HL-60/S4 treated with phorbol 12-myristate 13-acetate at 8.2 ng/mL for 4 days and 3 days (cell line): ENCODE data around the gene FAM219A.
"Not testable (repeated sequence)": the region's sequence is repeated elsewhere in the genome, so short reads cannot be mapped to it uniquely, and the experiment has no call there.

Experiments
- in situ Hi-C: fragments of 300-500 bp; cut with MboI; formaldehyde crosslinking; loops from 2 replicates; pipeline ENCODE4 v1.15.0; 2022; ENCODE audit warnings: low sequenced_read_pairs

FAM219A gene

GRCh38 chr9:34446951-34447350 lies 11.4 kb downstream of the FAM219A start:
- in situ Hi-C loops = loop anchor here (10.0 kb wide), 2 partner anchors 48 to 148 kb away; no protein-coding TSS in a partner anchor

GRCh38 chr9:34446468-34446891 lies 11.9 kb downstream of the FAM219A start:
- in situ Hi-C loops = loop anchor here (10.0 kb wide), 2 partner anchors 48 to 148 kb away; no protein-coding TSS in a partner anchor

- in situ Hi-C loops = loop anchor here (10.0 kb wide), 2 partner anchors 51 to 151 kb away; no protein-coding TSS in a partner anchor
Measured at GRCh38 chr9:34443976-34444375, 14.4 kb downstream of the FAM219A start.

- in situ Hi-C loops = loop anchor here (10.0 kb wide), 2 partner anchors 51 to 151 kb away; no protein-coding TSS in a partner anchor
Measured at GRCh38 chr9:34443533-34443932, 14.8 kb downstream of the FAM219A start.

- in situ Hi-C loops = loop anchor here (10.0 kb wide), 2 partner anchors 52 to 152 kb away; no protein-coding TSS in a partner anchor
Measured at GRCh38 chr9:34442770-34443169, 15.6 kb downstream of the FAM219A start.

- in situ Hi-C loops = loop anchor here (10.0 kb wide), 2 partner anchors 55 to 155 kb away; no protein-coding TSS in a partner anchor
Measured at GRCh38 chr9:34440017-34440416, 18.4 kb downstream of the FAM219A start.

- in situ Hi-C loops = not testable (repeated sequence)
Measured at GRCh38 chr9:34438465-34438864, 19.9 kb downstream of the FAM219A start.

GRCh38 chr9:34437926-34438307 lies 20.5 kb downstream of the FAM219A start:
- in situ Hi-C loops = not testable (repeated sequence)

- in situ Hi-C loops = no loop called here
Measured at GRCh38 chr9:34437006-34437925, 21.1 kb downstream of the FAM219A start.

- in situ Hi-C loops = no loop called here
Measured at GRCh38 chr9:34431667-34432066, 26.7 kb downstream of the FAM219A start.

- in situ Hi-C loops = no loop called here
Measured at GRCh38 chr9:34430843-34431437, 27.4 kb downstream of the FAM219A start.

- in situ Hi-C loops = no loop called here
Measured at GRCh38 chr9:34428325-34428958, 29.9 kb downstream of the FAM219A start.

- in situ Hi-C loops = no loop called here
Measured at GRCh38 chr9:34426347-34427074, 31.9 kb downstream of the FAM219A start.

- in situ Hi-C loops = no loop called here
Measured at GRCh38 chr9:34419716-34420504, 38.5 kb downstream of the FAM219A start.

- in situ Hi-C loops = no loop called here
Measured at GRCh38 chr9:34417734-34418133, 40.6 kb downstream of the FAM219A start.

GRCh38 chr9:34413231-34413852 lies 45.0 kb downstream of the FAM219A start:
- in situ Hi-C loops = no loop called here

GRCh38 chr9:34412336-34412735 lies 46.0 kb downstream of the FAM219A start:
- in situ Hi-C loops = no loop called here

- in situ Hi-C loops = no loop called here
Measured at GRCh38 chr9:34409154-34409553, 49.2 kb downstream of the FAM219A start.

- in situ Hi-C loops = no loop called here
Measured at GRCh38 chr9:34408173-34408572, 50.2 kb downstream of the FAM219A start.
